ENCODE data around the gene APLP1. TPM values are rescaled to one million over a fixed set of nuclear protein-coding genes. Genes with fewer than 3 reads are reported as not detected.
A peak's percentile ranks its signal among the peaks of the same experiment; 100 is the strongest.
"Not testable (repeated sequence)": the region's sequence is repeated elsewhere in the genome, so short reads cannot be mapped to it uniquely, and the experiment has no call there.

The APLP1 gene
- total RNA-seq, 1 experiment from 2014 or later: 38.3 TPM

DNA sequence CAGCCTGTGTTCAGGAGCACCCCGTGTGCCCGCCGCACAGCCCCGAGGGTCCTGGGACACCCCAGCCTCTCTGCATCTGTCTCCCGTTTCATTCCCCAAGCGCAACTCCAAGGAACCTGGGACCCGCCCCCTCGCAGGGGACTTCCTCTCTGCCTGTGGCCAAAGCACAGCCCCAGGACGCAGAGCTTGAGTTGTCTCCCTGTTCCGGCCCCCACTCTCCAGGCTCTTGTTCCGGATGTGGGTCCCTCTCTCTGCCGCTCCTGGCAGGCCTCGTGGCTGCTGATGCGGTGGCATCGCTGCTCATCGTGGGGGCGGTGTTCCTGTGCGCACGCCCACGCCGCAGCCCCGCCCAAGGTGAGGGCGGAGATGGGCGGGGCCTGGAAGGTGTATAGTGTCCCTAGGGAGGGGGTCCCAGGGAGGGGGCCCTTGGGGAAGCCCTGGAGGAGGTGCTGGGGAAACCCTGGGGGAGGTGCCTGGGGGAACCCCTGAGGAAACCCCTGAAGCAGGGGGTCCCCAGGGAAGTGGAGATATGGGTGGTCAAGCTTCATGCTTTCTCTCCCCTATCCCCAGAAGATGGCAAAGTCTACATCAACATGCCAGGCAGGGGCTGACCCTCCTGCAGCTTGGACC, 35.3 kb downstream of the APLP1 start:
- DNase-seq (ENCODE audit: low read depth): peak; percentile 39

DNA sequence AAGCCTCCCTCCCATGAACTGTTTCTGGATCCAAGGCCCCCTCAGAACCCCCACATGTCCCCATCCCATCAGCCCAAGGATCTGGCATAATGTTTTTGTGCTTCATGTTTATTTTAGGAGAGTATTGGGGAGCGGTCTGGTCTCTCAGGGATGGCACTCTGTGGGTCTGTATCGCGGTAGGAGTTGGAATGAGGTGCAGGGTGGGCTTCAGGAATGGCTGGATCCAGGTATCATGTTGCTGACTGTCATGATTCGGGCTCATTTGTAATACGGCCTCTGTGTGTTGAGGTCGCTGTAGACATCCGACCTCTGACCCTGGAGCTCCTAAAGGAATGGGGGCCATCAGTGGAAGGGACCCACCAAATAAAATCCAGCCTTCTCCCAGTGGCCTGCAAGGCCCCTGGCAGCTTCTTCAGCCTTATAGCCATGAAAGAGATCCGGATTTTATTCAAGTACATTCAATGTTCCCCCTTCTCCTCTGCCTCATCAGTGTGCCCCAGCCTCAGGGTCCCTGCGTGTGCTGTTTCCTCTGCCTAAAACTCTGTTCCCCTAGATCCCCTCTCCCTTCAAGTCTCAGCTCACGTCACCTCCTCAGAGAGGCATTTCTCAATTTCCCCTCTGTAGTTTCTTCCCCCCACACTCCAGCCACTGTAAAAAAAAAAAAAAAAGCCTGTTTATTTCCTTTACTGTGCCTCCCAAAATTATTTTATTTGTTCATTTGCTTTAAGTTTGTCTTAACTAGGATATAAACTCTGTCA, 36.1 kb downstream of the APLP1 start:
- no peak for DNase-seq (ENCODE audit: low read depth)

DNA sequence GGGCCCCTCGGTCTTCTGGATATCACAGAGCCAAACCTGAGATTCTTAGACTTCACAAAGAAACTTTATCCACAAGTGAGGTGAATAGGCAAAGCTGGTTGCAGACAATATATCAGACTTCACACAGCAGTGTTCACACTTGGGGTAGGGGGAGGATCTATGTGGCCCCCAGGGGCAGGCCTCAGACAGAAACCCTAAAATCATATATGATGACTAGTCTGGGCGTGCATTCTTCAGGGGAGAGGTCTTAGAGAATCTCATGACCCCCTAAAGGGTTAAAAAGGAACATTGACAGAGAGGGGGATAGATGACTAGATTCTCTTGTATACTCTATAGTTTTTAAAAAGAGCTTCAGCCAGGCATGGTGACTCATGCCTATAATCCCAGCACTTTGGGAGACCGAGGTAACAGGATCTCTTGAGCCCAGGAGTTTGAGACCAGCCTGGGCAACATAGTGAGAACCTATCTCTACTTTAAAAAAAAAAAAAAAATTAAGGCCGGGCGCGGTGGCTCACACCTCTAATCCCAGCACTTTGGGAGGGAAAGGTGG, 36.9 kb downstream of the APLP1 start:
- no peak for DNase-seq (ENCODE audit: low read depth)

DNA sequence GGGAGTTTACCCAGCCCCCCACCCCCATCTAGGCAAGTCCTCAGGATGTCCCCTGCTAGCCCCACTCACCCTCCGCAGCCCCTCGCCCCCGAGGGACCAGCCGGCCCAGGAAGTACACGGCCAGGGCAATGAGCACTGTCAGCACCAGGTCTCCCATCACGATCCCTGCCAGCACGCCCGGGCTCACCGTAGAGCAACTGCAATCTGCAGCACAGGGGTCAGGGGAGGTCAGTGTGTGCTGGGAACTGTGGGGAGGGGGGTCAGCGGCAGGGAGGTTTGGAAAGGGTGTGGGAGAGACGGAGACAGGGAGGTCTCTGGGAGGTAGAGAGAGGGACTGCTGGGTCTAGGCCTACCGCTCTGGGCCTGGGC, 39.0 kb downstream of the APLP1 start:
- DNase-seq (ENCODE audit: low read depth): no peak

DNA sequence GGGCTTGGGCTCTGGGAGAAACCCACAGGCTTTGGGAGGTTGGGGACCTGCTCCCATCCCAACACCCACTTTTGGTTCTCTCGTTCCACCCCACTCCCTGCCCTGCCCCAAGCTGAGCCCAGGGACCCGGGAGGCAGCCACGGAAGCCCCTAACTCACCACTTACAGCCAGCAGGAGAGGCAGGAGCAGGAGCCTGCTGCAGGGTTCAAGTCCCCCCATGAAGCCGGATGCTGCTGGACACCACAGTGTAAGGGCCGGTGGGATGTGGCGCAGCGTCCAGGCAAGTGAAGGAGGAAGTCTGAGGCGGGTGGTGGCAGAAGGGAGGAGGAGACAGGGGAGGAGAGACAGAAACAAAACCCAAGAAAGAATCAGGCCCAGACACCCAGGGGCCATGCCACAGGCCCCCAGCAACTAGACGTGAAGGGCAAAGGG, 39.7 kb downstream of the APLP1 start, which contains the start of gene TYROBP:
Gene TYROBP, minus strand, starts transcription at position 286 of the 432 bp plus-strand sequence. Its CDS starts 67 bp downstream, at position 219.
- no peak for DNase-seq (ENCODE audit: low read depth)

DNA sequence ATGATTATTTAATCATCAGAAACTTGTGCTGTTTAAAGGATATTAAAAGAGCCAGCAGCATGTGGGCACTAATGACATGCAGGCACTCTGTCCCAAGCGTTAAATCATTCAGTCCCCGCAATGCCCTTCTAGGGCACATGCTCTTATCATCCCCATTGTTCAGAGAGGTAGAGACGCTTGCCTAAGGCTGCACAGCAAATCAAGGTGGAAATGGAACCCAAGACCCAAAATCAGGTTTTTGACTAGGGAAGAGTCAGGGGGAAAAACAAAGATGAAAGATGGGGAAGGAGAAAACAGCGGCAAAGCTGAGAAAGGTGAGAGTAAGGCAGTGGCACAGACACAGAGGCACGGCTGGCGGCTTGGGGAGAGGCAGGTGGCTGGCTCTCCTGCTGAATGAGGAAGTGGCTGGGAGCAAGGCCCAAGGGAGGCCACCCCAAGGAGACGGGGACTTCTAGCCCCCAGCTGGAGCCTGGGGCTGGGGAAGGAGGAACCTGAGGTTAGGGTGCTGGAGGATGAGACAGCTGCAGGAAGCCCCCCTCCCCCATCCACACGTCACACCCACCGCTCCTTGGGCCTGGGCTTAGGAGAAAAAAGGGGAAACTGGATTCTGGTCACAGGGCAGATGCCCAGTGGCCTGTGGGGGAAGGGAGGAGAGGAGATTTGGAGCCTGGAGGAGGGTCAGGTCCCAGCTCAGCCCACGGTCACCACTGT, 40.8 kb downstream of the APLP1 start:
- DNase-seq (ENCODE audit: low read depth): no peak

DNA sequence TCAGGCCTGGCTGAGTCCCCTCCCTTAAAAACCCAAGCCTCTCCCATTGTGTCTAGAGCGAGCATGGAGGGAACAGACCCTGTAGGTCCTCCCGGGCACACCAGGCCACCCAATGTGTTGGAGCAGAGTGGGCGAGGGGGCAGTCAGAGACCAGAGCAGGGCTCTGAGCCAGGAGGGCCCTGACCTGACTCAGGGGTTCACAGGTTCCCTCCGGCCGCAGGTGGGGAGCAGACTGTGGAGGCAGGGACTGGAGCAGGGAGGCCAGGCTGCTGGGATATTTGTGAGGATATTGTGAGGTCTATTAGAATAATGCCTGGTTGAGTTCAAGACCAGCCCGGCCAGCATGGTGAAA, 41.3 kb downstream of the APLP1 start:
- no peak for DNase-seq (ENCODE audit: low read depth)

DNA sequence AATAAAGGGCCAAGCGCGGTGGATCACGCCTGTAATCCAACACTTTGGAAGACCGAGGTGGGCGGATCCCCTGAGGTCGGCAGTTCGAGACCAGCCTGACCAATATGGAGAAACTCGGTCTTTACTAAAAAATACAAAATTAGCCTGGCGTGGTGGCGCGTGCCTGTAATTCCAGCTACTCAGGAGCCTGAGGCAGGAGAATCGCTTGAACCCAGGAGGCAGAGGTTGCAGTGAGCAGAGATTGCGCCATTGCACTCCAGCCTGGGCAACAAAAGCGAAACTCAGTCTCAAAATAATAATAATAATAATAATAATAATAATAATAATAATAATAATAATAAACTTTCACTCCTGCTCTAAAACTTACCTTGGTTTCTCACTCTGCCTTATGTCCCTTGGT, 42.0 kb downstream of the APLP1 start:
- not testable (repeated sequence) for DNase-seq (ENCODE audit: low read depth)

DNA sequence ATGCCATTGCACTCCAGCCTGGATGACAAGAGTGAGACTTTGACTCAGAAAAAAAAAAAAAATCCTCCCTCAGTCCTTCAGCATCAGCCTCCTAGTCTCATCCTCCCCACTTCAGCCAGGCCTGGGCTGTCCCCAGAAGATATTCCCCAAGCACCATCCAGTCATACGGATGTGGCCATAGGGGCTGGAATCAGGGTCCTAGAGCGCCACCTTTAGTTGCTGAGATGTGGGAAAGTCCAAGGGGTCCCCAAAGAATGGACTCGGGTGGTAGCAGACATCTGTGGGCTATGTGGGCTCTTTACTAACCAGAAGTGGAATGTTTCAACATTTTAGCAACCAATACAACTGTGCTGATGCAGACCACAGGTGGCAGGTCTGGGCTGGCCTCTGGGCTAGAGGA, 42.8 kb downstream of the APLP1 start:
- DNase-seq (ENCODE audit: low read depth): no peak

DNA sequence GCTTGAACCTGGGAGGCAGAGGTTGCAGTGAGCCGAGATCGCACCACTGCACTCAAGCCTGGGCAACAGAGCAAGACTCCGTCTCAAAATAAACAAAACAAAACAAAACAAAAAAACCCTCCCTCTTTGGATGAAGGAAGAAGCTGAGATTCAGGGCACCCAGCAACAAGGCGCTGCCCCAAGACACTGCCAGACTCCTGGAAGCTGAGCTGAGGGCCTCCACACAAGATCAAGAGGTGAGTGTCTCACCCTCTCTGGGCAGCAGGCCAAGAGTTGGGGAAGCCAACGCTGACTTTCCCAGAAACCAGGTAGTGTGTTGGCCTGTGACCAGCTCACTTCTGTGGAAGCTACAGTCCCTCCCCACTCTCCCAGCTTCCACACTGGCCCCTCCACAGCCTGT, 43.4 kb downstream of the APLP1 start:
- DNase-seq (ENCODE audit: low read depth): no peak

DNA sequence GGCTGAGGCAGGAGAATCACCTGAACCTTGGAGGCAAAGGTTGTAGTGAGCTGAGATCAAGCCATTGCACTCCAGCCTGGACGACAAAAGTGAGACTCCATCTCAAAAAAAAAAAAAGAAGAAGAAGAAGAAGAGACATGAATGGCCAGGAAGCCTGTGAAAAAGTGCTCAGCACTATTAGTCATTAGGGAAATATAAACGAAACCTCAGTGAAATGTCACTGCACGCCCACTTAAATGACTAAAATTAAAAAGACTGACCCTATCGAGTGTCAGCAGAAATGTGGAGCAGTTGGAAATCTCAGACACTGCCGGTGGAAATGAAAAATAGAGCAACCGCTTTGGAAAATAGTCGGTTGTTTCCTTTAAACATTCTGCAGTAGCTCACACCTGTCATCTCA, 45.2 kb downstream of the APLP1 start:
- no peak for DNase-seq (ENCODE audit: low read depth)

DNA sequence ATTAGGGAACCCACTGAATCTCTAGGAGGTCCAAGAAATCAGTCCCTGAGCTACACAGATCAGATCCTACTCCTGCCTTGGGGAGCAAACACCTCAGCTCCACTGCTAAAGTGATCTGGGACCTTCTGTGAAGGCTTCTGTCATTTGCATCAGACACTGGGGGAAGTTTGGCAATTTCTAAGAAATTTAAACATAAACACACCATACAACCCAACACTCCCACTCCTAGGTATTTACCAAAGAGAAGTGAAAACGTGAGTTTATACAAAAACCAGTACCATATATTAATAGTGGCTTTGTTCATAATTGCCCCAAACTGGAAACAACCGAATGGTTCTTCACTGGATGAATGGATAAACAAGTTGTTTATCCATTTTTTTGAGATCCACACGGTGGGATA, 47.1 kb downstream of the APLP1 start:
- DNase-seq (ENCODE audit: low read depth): no peak

DNA sequence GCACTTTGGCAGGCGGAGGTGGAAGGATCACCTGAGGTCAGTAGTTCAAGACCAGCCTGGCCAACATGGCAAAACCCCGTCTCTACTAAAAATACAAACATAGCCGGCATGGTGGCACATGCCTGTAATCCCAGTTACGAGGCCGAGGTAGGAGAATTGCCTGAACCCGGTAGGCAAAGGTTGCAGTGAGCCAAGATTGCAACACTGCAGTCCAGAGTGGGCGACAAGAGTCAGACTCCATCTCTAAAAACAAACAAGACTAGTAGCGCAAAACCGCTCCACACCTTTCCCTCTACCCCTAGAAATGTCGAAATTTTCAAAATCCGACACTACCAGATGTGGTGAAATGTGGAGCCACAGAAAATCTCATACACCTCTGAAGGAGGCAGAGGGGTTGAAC, 50.9 kb downstream of the APLP1 start:
- DNase-seq (ENCODE audit: low read depth): no peak

DNA sequence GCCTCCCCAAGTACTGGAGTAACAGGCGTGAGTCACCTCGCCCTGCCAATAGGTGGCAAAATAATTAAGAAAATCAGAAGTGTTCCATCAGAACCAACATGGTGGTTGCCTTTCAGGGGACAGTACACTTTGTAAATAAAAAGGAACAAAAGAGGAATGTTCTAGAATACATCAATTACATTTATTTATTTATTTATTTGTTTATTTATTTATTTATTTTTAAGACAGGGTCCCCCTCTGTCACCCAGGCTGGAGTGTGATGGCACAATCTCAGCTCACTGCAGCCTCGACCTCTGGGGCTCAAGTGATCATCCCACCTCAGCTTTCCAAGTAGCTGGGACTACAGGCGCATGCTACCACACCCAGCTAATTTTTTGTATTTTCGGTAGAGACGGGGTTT, 52.6 kb downstream of the APLP1 start:
- no peak for DNase-seq (ENCODE audit: low read depth)

DNA sequence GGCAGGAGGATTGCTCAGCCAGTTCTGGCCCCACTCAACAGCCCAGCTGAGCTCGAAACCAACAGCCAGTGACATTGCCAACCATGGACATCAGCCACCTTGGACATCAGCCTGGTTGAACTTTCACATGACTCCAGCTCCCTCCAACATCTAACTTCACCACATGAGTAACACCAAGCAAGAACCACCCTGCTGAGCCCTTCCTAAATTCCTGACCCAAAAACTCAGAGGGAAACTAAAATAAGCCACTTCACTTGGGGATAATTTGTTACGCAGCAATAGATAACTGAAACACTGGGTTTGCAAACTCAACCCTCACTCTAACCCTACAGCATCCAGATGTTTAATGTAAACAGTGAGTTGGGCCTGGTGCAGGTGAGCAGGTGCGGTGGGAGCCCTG, 57.1 kb downstream of the APLP1 start:
- no peak for DNase-seq (ENCODE audit: low read depth)

DNA sequence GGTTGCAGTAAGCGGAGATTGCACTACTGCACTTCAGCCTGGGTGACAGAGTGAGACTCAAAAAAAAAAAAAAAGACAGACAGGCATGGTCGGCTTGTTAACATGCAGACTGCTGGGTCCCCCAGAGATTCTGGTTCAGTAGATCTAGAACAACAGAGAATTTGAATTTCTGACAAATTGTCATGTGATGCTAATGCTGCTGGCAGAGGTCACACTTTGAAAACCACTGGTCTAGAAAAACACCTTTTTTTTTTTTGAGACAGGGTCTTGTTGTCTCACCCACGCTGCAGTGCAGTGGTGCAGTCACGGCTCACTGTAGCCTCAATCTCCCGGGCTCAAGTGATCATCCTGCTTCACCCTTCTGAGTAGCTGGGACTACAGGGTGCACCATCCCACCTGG, 60.1 kb downstream of the APLP1 start:
- DNase-seq (ENCODE audit: low read depth): no peak

Other genes with a start within 250 kb of the APLP1 start
- gene RBM42, start 239.5 kb upstream of the APLP1 start, total RNA-seq (2014; rRNA removed): 101 and 103 TPM in 2 replicates
- 0.46 and 1.5 TPM in 2 replicates for gene ETV2, start 226.8 kb upstream of the APLP1 start, total RNA-seq (2014; rRNA removed)
- gene COX6B1, start 220.3 kb upstream of the APLP1 start, total RNA-seq (2014; rRNA removed): 383 and 482 TPM in 2 replicates
- gene UPK1A, start 202.1 kb upstream of the APLP1 start, total RNA-seq (2014; rRNA removed): 0.17 TPM in 1 of 2 replicates, not detected in the other
- not detected in 2 replicates for gene ZBTB32, start 164.0 kb upstream of the APLP1 start, total RNA-seq (2014; rRNA removed)
- gene KMT2B, start 150.6 kb upstream of the APLP1 start, total RNA-seq (2014; rRNA removed): 9.8 and 10.8 TPM in 2 replicates
- gene IGFLR1, start 126.1 kb upstream of the APLP1 start, total RNA-seq (2014; rRNA removed): 5.1 and 11.7 TPM in 2 replicates
- 12.2 and 12.4 TPM in 2 replicates for gene U2AF1L4, start 123.2 kb upstream of the APLP1 start, total RNA-seq (2014; rRNA removed)
- gene PSENEN, start 122.9 kb upstream of the APLP1 start, total RNA-seq (2014; rRNA removed): 35.2 and 35.6 TPM in 2 replicates
- 16.9 and 18.7 TPM in 2 replicates for gene LIN37, start 120.0 kb upstream of the APLP1 start, total RNA-seq (2014; rRNA removed)
- 0.29 TPM in 1 of 2 replicates, not detected in the other for gene HSPB6, start 111.5 kb upstream of the APLP1 start, total RNA-seq (2014; rRNA removed)
- 7.2 and 8.2 TPM in 2 replicates for gene PROSER3, start 110.4 kb upstream of the APLP1 start, total RNA-seq (2014; rRNA removed)
- gene ARHGAP33, start 93.0 kb upstream of the APLP1 start, total RNA-seq (2014; rRNA removed): 6.4 and 6.6 TPM in 2 replicates
- not detected in 2 replicates for gene PRODH2, start 55.7 kb upstream of the APLP1 start, total RNA-seq (2014; rRNA removed)
- gene NPHS1, start 16.1 kb upstream of the APLP1 start, total RNA-seq (2014; rRNA removed): not detected in 2 replicates
- gene KIRREL2, start 11.7 kb upstream of the APLP1 start, total RNA-seq (2014; rRNA removed): not detected in 2 replicates
- 2.8 and 3.3 TPM in 2 replicates for gene NFKBID, start 32.0 kb downstream of the APLP1 start, total RNA-seq (2014; rRNA removed)
- not detected in 2 replicates for gene HCST, start 34.0 kb downstream of the APLP1 start, total RNA-seq (2014; rRNA removed)
- gene TYROBP, start 39.7 kb downstream of the APLP1 start, total RNA-seq (2014; rRNA removed): not detected in 2 replicates
- 6.5 and 8.3 TPM in 2 replicates for gene LRFN3, start 67.8 kb downstream of the APLP1 start, total RNA-seq (2014; rRNA removed)
- 24.7 and 28.6 TPM in 2 replicates for gene SDHAF1, start 126.6 kb downstream of the APLP1 start, total RNA-seq (2014; rRNA removed)
- gene SYNE4, start 140.2 kb downstream of the APLP1 start, total RNA-seq (2014; rRNA removed): 0.23 TPM in 1 of 2 replicates, not detected in the other
- gene ALKBH6, start 145.6 kb downstream of the APLP1 start, total RNA-seq (2014; rRNA removed): 32.6 and 39.6 TPM in 2 replicates
- gene CLIP3, start 164.3 kb downstream of the APLP1 start, total RNA-seq (2014; rRNA removed): 5.3 and 6.3 TPM in 2 replicates
- 10.8 and 12.5 TPM in 2 replicates for gene THAP8, start 185.7 kb downstream of the APLP1 start, total RNA-seq (2014; rRNA removed)
- gene WDR62, start 186.3 kb downstream of the APLP1 start, total RNA-seq (2014; rRNA removed): 22.0 and 23.6 TPM in 2 replicates
- not detected in 2 replicates for gene OVOL3, start 242.6 kb downstream of the APLP1 start, total RNA-seq (2014; rRNA removed)
- 56.0 and 56.1 TPM in 2 replicates for gene POLR2I, start 246.3 kb downstream of the APLP1 start, total RNA-seq (2014; rRNA removed)
- gene TBCB, start 246.9 kb downstream of the APLP1 start, total RNA-seq (2014; rRNA removed): 295 and 302 TPM in 2 replicates

All from LHCN-M2 (cell line).